GM12801 (cell line): ENCODE results near the gene CFAP20DC.

Experiments
- CTCF ChIP-seq: IDR thresholded peaks from one replicate; pipeline ENCODE4 v1.5.1; 2011; ENCODE audit warnings: control low read depth; ENCODE audit not compliant: insufficient read length; ENCODE audit errors: extremely low read depth

CFAP20DC gene

GRCh38 chr3:58884453-58884852 lies 165.4 kb downstream of the CFAP20DC start:
- no peak for TF ChIP-seq CTCF

- TF ChIP-seq CTCF = no peak
Observed at GRCh38 chr3:58880182-58880581, 169.6 kb downstream of the CFAP20DC start.

DNA sequence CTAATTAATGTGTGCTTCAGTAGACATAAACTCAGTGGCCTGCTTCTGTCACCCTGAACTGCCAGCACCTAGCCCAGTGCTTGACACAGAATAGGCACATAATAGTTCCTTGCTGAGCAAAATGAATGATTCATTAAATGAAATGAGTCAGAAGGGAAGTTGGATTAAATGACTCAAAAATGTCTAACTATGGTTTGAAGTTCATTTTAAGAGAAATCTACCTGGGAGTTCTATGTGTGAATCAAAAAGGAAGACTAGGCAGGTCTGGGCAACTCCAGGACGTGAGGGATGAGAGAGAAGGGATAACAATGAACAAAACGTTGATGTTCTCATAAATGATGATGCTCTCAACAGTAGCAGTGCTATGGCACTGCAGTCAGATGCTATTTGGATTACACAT lies 175.0 kb downstream of the CFAP20DC start:
- TF ChIP-seq CTCF = no peak

DNA sequence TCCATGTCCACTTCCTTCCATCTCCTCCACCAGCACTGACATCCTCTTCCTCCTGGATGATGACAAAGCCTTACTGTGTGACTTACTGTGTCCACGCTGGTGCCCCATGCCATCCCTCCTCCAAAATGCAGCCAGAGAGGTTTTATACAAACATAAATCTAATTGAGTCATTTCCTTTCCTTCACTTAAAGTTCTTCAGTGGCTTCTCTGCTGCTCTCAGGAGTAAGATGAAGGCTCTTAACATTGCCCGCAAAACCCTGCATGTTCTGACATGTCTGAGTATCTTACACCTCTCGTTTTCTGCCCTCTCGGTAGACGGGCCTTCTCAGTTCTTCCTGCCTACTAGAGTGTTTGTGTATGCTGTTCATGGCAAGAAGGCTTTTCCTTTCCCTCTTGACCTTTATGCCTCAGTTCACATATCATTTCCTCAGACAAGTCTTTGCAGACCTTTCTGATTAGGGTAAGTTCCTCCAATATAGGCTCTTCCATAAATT lies 175.5 kb downstream of the CFAP20DC start:
- no peak for TF ChIP-seq CTCF

- no peak for TF ChIP-seq CTCF
Observed at GRCh38 chr3:58868097-58868779, 181.6 kb downstream of the CFAP20DC start.

DNA sequence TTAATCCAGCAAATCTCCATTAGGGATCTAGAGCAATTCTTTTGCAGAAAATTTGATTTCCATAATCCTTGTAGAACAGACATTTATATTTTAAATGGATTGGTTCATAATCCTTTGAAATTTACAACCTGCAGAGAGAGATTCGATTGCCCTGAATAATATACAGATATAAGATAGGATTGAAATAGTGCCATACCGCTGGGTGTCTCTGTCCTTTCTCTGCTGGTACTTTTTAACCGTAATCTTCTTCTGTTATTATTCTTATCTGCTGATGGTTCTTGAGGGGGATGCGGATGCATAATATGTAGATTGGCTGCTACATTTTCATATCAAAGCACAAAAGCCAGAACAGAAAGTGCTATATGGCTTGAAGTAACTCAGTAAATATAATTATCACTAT lies 182.2 kb downstream of the CFAP20DC start:
- TF ChIP-seq CTCF = no peak

- no peak for TF ChIP-seq CTCF
Observed at GRCh38 chr3:58866079-58866478, 183.7 kb downstream of the CFAP20DC start.

GRCh38 chr3:58864480-58864879 lies 185.3 kb downstream of the CFAP20DC start:
- no peak for TF ChIP-seq CTCF
